Measurements from ENCODE around the gene OR9A2. TPM values are rescaled to one million over a fixed set of nuclear protein-coding genes. Genes with fewer than 3 reads are reported as not detected.

The OR9A2 gene
- total and polyA plus RNA-seq, 4 donors: 0.82 TPM; not detected in 3

- Histone ChIP-seq H3K36me3 (ENCODE audit: control insufficient read depth in 4 of 4, insufficient read depth in 4 of 4, low read length in 4 of 4) (no peaks in the 10 kb centered on the region), H3K4me3 (no peak overlapping the region), H3K9me3 (ENCODE audit: control insufficient read depth in 4 of 4, insufficient read depth in 3 of 4, low read length in 3 of 4) (peaks cover 0 to 3% (median 0%) of the 10 kb centered on the region in 4 donors), H3K27me3 (ENCODE audit: control insufficient read depth in 3 of 3, insufficient read depth in 3 of 3, low read length in 2 of 3) (peaks cover 0 to 2% (median 0%) of the 10 kb centered on the region in 3 donors), H3K9ac (ENCODE audit: insufficient read depth in 1 of 2, low read length in 2 of 2) (no peak overlapping the region), H3K27ac (ENCODE audit: low read depth in 1 of 2, low read length in 1 of 2) (peak overlapping the region in 1 of 2 donors; percentile 26), H3K4me1 (ENCODE audit: control insufficient read depth in 5 of 5, insufficient read depth in 5 of 5, low read length in 5 of 5) (no peaks in the 10 kb centered on the region)
- DNase-seq: no peak
- no peak for TF ChIP-seq CTCF (IDR thresholded peaks at IDR 0.05; ENCODE audit: control extremely low read depth, extremely low read depth)
- ATAC-seq (ENCODE audit: insufficient read depth, low FRiP score): no peak
These were observed 21.9 kb upstream of the OR9A2 start for GRCh38 chr7:143048827-143049226.

- ATAC-seq (ENCODE audit: insufficient read depth, low FRiP score): no peak
These were observed 20.4 kb upstream of the OR9A2 start for GRCh38 chr7:143047326-143047725.

GRCh38 chr7:143046426-143046851, 19.5 kb upstream of the OR9A2 start:
- DNase-seq: peak in 1 of 3 donors; percentile 8

More at GRCh38 chr7:143047326-143047725, 20.4 kb upstream of the OR9A2 start:
- H3K36me3 ChIP-seq (ENCODE audit: control insufficient read depth in 4 of 4, insufficient read depth in 4 of 4, low read length in 4 of 4): no peaks in the 10 kb centered on the region
- H3K9ac ChIP-seq (ENCODE audit: insufficient read depth in 1 of 2, low read length in 2 of 2): no peak overlapping the region
- no peak overlapping the region for H3K27ac ChIP-seq (ENCODE audit: low read depth in 1 of 2, low read length in 1 of 2)
- 19 to 49% methylated on average over 2 of the region's 2 CpGs for WGBS, 2 donors
- H3K4me1 ChIP-seq (ENCODE audit: control insufficient read depth in 5 of 5, insufficient read depth in 5 of 5, low read length in 5 of 5): no peaks in the 10 kb centered on the region
- TF ChIP-seq CTCF (IDR thresholded peaks at IDR 0.05; ENCODE audit: control extremely low read depth, extremely low read depth): no peak
- H3K4me3 ChIP-seq: no peak overlapping the region
- no peak for DNase-seq
- H3K27me3 ChIP-seq (ENCODE audit: control insufficient read depth in 3 of 3, insufficient read depth in 3 of 3, low read length in 2 of 3): peaks cover 0 to 9% (median 0%) of the 10 kb centered on the region in 3 donors
- H3K9me3 ChIP-seq (ENCODE audit: control insufficient read depth in 4 of 4, insufficient read depth in 3 of 4, low read length in 3 of 4): no peaks in the 10 kb centered on the region

More at GRCh38 chr7:143046426-143046851, 19.5 kb upstream of the OR9A2 start:
- no peak overlapping the region for H3K4me3 ChIP-seq
- H3K4me1 ChIP-seq (ENCODE audit: control insufficient read depth in 5 of 5, insufficient read depth in 5 of 5, low read length in 5 of 5): no peaks in the 10 kb centered on the region
- WGBS, 2 donors: 30 to 31% methylated on average over 3 of the region's 3 CpGs
- H3K27ac ChIP-seq (ENCODE audit: low read depth in 1 of 2, low read length in 1 of 2): no peak overlapping the region
- H3K9me3 ChIP-seq (ENCODE audit: control insufficient read depth in 4 of 4, insufficient read depth in 3 of 4, low read length in 3 of 4): no peaks in the 10 kb centered on the region
- H3K27me3 ChIP-seq (ENCODE audit: control insufficient read depth in 3 of 3, insufficient read depth in 3 of 3, low read length in 2 of 3): peaks cover 0 to 13% (median 0%) of the 10 kb centered on the region in 3 donors
- H3K36me3 ChIP-seq (ENCODE audit: control insufficient read depth in 4 of 4, insufficient read depth in 4 of 4, low read length in 4 of 4): no peaks in the 10 kb centered on the region
- ATAC-seq (ENCODE audit: insufficient read depth, low FRiP score): no peak
- no peak overlapping the region for H3K9ac ChIP-seq (ENCODE audit: insufficient read depth in 1 of 2, low read length in 2 of 2)
- no peak for TF ChIP-seq CTCF (IDR thresholded peaks at IDR 0.05; ENCODE audit: control extremely low read depth, extremely low read depth)
